ENCODE measurements around the gene TRAPPC1. TPM values are rescaled to one million over a fixed set of nuclear protein-coding genes. Genes with fewer than 3 reads are reported as not detected.

Gene TRAPPC1
- total RNA-seq, 2 experiments from 2014 or later, result 162 to 172 TPM

DNA sequence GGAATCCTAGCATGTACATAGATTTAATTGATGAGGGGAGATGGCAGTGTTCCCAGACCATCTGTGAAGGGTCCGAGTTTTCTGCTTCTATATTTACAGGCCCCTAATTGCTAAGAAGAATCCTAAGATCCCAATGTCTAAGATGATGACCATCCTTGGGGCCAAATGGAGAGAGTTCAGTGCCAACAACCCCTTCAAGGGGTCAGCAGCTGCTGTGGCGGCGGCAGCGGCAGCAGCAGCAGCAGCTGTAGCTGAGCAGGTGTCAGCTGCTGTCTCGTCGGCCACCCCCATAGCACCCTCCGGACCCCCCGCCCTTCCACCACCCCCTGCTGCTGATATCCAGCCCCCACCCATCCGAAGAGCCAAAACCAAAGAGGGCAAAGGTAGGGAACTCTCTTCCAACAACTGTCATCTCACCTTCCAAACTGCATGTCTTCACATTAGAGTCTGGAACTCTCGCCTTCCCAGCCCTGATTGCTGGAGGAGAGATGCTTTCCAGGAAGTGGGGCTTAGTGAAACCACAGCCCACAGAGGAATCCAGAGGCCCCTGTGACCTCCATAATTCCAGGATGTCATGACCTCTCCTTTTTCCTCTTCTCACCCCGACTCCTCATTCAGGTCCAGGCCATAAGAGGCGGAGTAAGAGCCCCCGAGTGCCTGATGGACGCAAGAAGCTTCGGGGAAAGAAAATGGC is 38.4 kb downstream of the TRAPPC1 start:
- Mint-ChIP-seq H3K9me3 (no peaks in the 10 kb centered on the region), H3K4me1 (ENCODE audit: low read depth) (peaks cover 20% of the 10 kb centered on the region), H3K27me3 (ENCODE audit: low read depth) (no peaks in the 10 kb centered on the region), H3K36me3 (ENCODE audit: low read depth) (peaks cover 59% of the 10 kb centered on the region), H3K4me3 (no peak overlapping the region), H3K27ac (no peak overlapping the region)
- CTCF ChIA-PET, result interaction anchor here (1.0 kb wide), 1 partner anchor 104 kb away, joined by 3 read pairs; no protein-coding TSS in a partner anchor
- intact Hi-C loops (cut with micrococcal nuclease), result no loop called here
- DNase-seq, result no peak

DNA sequence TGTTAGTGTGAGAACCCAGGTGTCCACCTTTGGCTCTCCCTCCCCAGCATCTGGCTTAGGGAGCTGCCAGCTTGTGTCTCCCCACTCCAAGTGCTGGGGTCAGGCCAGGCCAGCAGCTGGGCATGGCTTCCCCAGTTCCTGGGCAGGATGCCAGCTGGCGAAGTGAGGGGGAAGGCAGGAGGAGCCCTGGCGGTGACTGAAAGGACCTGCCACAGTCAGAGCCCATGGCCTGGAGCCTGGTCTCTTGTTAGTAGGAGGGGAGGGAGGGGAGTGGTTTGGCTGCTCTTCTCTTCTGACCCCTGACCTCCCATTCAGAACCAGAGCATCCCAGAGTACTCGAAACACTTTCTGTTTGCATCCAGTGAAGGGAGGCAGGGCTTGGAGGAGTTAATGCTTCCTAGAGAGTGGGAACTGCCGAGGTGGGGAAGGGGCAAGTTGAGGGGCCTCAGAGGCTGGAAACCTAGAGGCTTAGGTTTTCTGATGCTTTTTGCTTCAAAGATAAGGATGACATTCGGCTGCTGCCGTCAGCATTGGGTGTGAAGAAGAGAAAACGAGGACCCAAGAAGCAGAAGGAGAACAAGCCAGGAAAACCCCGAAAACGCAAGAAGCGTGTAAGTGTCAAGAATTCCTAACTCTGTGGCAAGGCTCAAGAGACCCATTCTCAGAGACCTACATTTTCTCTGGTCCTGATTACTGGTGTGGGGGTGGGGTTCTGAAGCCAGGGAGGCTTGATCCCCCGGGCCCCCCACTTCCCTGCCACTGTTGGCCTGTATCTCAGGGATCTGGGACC is 42.4 kb downstream of the TRAPPC1 start:
- Mint-ChIP-seq H3K9me3 (no peaks in the 10 kb centered on the region), H3K4me3 (no peak overlapping the region), H3K27ac (no peak overlapping the region), H3K36me3 (ENCODE audit: low read depth) (peaks cover 38% of the 10 kb centered on the region), H3K27me3 (ENCODE audit: low read depth) (no peaks in the 10 kb centered on the region), H3K4me1 (ENCODE audit: low read depth) (peaks cover 5% of the 10 kb centered on the region)
- DNase-seq, result peak; percentile 52
- CTCF ChIA-PET, result interaction anchor here (1.2 to 1.5 kb wide), 2 partner anchors 26 to 28 kb away, joined by 4 read pairs; no protein-coding TSS in a partner anchor
- intact Hi-C loops (cut with micrococcal nuclease), result loop anchor here (5.0 kb wide), 1 partner anchor 298 kb away; no protein-coding TSS in a partner anchor

DNA sequence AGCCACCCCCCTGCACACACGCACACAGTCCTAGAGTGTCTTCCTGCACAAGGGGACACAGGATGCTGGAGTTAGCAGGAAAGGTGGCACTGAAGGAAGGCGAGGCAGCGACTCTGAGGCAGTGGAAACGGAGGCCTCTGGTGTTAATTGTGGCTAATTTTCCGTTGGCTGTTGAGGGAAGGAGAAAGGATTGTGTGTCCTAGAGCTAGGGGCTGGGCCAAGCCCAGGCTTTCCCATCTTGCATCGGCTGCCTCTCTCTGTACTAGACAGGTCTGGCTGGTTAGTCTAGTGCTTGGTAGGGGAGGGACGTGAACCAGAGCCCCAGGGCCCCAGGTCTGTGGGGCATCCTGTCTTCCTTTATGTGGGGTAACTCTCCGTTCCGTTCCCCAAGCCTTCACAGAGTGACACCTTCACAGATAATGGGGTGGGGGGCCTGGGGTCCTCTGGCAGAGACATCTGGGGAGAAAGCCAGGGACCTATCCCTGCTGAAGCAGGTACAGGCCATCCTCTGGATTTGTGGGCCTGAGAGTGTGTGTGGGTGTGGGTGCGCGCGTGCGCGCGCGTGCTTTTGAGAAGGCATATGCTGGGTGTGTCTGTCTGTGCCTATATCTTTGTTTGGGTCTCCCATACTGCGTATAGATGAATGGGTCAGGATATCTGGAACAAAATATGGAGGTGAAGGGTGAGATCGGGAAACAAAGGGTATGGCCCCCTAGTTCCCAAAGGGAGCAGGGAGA is 43.4 kb downstream of the TRAPPC1 start, which contains the start of gene CHD3:
Gene CHD3 (plus strand): TSS at position 606 of the 737 bp plus-strand sequence. CDS start 212 bp downstream, outside the sequence.
- Mint-ChIP-seq H3K4me1 (ENCODE audit: low read depth) (peaks cover 5% of the 10 kb centered on the region), H3K27me3 (ENCODE audit: low read depth) (no peaks in the 10 kb centered on the region), H3K27ac (no peak within 1 kb of the TSS), H3K36me3 (ENCODE audit: low read depth) (peaks cover 28% of the 10 kb centered on the region), H3K9me3 (no peaks in the 10 kb centered on the region), H3K4me3 (no peak within 1 kb of the TSS)
- CTCF ChIA-PET, result interaction anchor here (1.2 to 1.5 kb wide), 2 partner anchors 25 to 27 kb away, joined by 4 read pairs; no protein-coding TSS in a partner anchor
- DNase-seq, result peak; percentile 61
- intact Hi-C loops (cut with micrococcal nuclease), result loop anchor here (5.0 kb wide), 1 partner anchor 299 kb away; no protein-coding TSS in a partner anchor

GRCh38 chr17:7887482-7888183 is 44.1 kb downstream of the TRAPPC1 start:
- Mint-ChIP-seq H3K36me3 (ENCODE audit: low read depth) (peaks cover 26% of the 10 kb centered on the region), H3K27me3 (ENCODE audit: low read depth) (no peaks in the 10 kb centered on the region), H3K4me3 (no peak overlapping the region), H3K9me3 (no peaks in the 10 kb centered on the region), H3K27ac (no peak overlapping the region), H3K4me1 (ENCODE audit: low read depth) (peaks cover 5% of the 10 kb centered on the region)
- intact Hi-C loops (cut with micrococcal nuclease), result loop anchor here (1.0 to 5.0 kb wide), 12 partner anchors 25 to 580 kb away; partner anchors contain the start of genes CNTROB, EIF5A, NAA38 and WRAP53
- peak; percentile 96 for DNase-seq
- CTCF ChIA-PET, result no interaction called here

DNA sequence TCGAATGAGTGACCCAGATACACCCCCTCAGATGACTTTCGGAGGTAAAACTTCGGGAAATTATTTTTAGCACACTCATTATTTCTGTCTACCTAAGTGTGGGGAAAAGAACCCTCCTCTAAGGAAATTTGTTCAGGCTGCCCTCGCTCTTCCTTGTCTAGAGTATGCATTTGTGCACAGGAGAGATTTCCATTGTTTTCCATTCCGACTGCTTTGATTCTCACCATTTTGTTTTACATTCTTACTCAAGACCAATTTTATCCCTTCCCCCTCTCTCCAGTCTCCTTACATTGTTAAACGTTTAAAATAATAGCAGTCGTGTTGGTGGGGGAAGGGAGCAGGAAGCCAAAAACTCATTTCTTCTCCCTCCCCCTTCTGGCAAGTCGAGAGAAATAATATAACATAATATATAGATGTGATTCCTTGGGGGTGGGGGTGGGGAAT is 44.7 kb downstream of the TRAPPC1 start:
- Mint-ChIP-seq H3K27me3 (ENCODE audit: low read depth) (no peaks in the 10 kb centered on the region), H3K36me3 (ENCODE audit: low read depth) (peaks cover 25% of the 10 kb centered on the region), H3K27ac (no peak overlapping the region), H3K9me3 (no peaks in the 10 kb centered on the region), H3K4me3 (no peak overlapping the region), H3K4me1 (ENCODE audit: low read depth) (peaks cover 5% of the 10 kb centered on the region)
- CTCF ChIA-PET, result interaction anchor here (1.2 kb wide), 1 partner anchor 52 kb away, joined by 3 read pairs; no protein-coding TSS in a partner anchor
- intact Hi-C loops (cut with micrococcal nuclease), result loop anchor here (1.0 to 5.0 kb wide), 12 partner anchors 25 to 580 kb away; partner anchors contain the start of genes CNTROB, EIF5A, NAA38 and WRAP53
- no peak for DNase-seq

DNA sequence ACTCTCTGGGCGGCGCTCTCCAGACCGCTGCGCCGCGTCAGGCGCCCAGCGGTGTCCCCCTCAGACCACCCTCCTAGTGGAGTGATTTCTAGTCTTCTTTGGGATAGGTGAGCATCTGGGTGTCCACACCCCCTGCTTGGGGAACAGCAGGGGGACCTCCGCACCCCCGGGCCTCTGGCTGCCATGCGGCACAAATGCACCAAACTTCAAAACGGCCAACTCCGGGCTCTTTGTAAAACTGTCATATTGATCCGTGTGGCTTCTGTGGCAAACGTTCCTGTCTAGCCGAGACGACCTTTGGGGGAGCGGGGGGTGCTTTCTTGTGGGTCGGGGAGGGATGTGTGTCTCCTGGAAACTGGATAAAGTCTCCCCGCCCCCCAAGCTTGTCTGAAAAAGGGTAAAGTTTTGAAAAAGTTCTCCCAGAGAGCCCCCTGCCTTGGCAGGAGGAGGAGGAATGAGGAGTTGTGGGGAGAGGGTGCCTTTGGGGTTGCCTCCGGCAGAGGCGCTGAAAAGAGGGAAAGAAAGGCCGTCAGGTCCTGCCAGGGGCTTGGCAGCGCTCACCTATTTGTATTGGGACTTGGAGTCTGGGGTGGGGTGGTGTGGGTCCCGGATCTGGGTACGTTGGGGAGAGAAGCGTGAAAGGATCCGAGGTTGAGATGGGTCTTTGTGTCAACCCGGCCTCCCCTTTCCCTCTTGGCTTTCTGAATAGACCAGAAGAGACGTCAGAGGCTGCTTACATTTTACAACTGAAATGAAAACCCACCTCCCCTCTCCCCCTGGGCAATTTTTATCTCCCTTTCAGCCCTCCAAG is 45.3 kb downstream of the TRAPPC1 start:
- Mint-ChIP-seq H3K4me1 (ENCODE audit: low read depth) (peaks cover 5% of the 10 kb centered on the region), H3K4me3 (no peak overlapping the region), H3K27ac (no peak overlapping the region), H3K36me3 (ENCODE audit: low read depth) (peaks cover 23% of the 10 kb centered on the region), H3K27me3 (ENCODE audit: low read depth) (no peaks in the 10 kb centered on the region), H3K9me3 (no peaks in the 10 kb centered on the region)
- DNase-seq, result peak; percentile 70
- intact Hi-C loops (cut with micrococcal nuclease), result loop anchor here (1.0 to 5.0 kb wide), 12 partner anchors 24 to 579 kb away; partner anchors contain the start of genes CNTROB, EIF5A, NAA38 and WRAP53
- CTCF ChIA-PET, result interaction anchor here (1.2 kb wide), 1 partner anchor 51 kb away, joined by 3 read pairs; no protein-coding TSS in a partner anchor

GRCh38 chr17:7885367-7886226 is 46.1 kb downstream of the TRAPPC1 start:
- CTCF ChIA-PET, result interaction anchor here (1.2 kb wide), 1 partner anchor 50 kb away, joined by 3 read pairs; no protein-coding TSS in a partner anchor
- peak overlapping the region; percentile 52 for H3K4me3 Mint-ChIP-seq
- peaks cover 16% of the 10 kb centered on the region for H3K36me3 Mint-ChIP-seq (ENCODE audit: low read depth)
- intact Hi-C loops (cut with micrococcal nuclease), result loop anchor here (5.0 kb wide), 1 partner anchor 302 kb away; no protein-coding TSS in a partner anchor
- DNase-seq, result peak; percentile 55
- no peaks in the 10 kb centered on the region for H3K9me3 Mint-ChIP-seq
- peak overlapping the region; percentile 78 for H3K27ac Mint-ChIP-seq
- H3K4me1 Mint-ChIP-seq (ENCODE audit: low read depth), result peaks cover 5% of the 10 kb centered on the region
- H3K27me3 Mint-ChIP-seq (ENCODE audit: low read depth), result no peaks in the 10 kb centered on the region

DNA sequence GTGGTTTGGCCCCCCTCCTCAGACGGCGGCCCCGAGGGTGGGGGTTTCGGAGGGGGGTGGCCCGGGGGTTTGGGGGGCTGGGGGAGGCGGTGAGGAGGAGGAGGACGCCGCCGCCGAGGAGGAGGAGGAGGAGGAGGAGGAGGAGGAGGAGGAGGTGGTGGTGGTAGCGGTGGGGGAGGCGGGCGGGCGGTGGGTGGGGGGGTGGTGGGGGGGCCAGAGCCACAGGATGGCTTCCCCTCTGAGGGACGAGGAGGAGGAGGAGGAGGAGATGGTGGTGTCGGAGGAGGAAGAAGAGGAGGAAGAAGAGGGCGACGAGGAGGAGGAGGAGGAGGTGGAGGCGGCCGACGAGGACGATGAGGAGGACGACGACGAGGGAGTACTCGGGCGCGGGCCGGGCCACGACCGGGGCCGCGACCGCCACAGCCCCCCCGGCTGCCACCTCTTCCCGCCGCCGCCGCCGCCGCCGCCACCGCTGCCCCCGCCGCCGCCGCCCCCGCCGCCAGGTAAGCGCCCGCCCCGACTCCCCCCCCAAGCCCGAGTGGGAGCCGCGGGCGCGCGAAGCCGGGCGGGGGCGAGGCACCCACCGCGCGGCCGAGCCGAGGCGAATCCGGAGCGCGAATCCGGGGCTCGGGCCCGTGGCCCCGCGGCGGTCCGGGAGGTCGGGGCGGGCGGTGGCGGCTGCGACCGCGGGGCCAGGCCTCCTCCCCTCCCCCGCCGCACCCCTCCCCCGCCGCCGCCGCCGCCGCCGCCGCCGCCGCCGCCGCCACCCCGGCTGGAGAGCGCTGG is 47.0 kb downstream of the TRAPPC1 start:
- peak overlapping the region; percentile 75 for H3K4me3 Mint-ChIP-seq
- no peaks in the 10 kb centered on the region for H3K9me3 Mint-ChIP-seq
- no peaks in the 10 kb centered on the region for H3K27me3 Mint-ChIP-seq (ENCODE audit: low read depth)
- peaks cover 9% of the 10 kb centered on the region for H3K36me3 Mint-ChIP-seq (ENCODE audit: low read depth)
- peak overlapping the region; percentile 88 for H3K27ac Mint-ChIP-seq
- CTCF ChIA-PET, result no interaction called here
- DNase-seq, result peak; percentile 21
- H3K4me1 Mint-ChIP-seq (ENCODE audit: low read depth), result no peaks in the 10 kb centered on the region
- intact Hi-C loops (cut with micrococcal nuclease), result loop anchor here (5.0 kb wide), 1 partner anchor 303 kb away; no protein-coding TSS in a partner anchor

GRCh38 chr17:7883781-7884386 is 47.9 kb downstream of the TRAPPC1 start:
- CTCF ChIA-PET, result interaction anchor here (1.9 kb wide), 1 partner anchor 24 kb away, joined by 4 read pairs; no protein-coding TSS in a partner anchor
- H3K9me3 Mint-ChIP-seq, result no peaks in the 10 kb centered on the region
- H3K27ac Mint-ChIP-seq, result no peak overlapping the region

More at GRCh38 chr17:7883781-7884386, 47.9 kb downstream of the TRAPPC1 start:
- Mint-ChIP-seq H3K4me1 (ENCODE audit: low read depth) (no peaks in the 10 kb centered on the region), H3K4me3 (peak overlapping the region; percentile 72), H3K27me3 (ENCODE audit: low read depth) (no peaks in the 10 kb centered on the region), H3K36me3 (ENCODE audit: low read depth) (peaks cover 8% of the 10 kb centered on the region)
- peak; percentile 73 for DNase-seq
- intact Hi-C loops (cut with micrococcal nuclease), result no loop called here

Data from activated naive CD4-positive, alpha-beta T cell treated with anti-CD3 and anti-CD28 coated beads for 36 hours (primary cell).